HEK293 (cell line): ENCODE results near the gene CAV2.

Source experiments
- FEZF1 ChIP-seq: fragments of 450-650 bp; formaldehyde crosslinking; IDR thresholded peaks from 2 replicates; pipeline ENCODE4 v1.5.1; 2016; ENCODE audit warnings: missing biosample characterization, missing genetic modification characterization
- GFI1B ChIP-seq: fragments of 450-650 bp; formaldehyde crosslinking; IDR thresholded peaks from 2 replicates; pipeline ENCODE4 v1.5.1; 2016; ENCODE audit warnings: missing biosample characterization, missing genetic modification characterization
- GLI2 ChIP-seq: fragments of 450-650 bp; formaldehyde crosslinking; IDR thresholded peaks from 2 replicates; pipeline ENCODE4; 2017; ENCODE audit warnings: missing biosample characterization, missing genetic modification characterization, low read depth, borderline replicate concordance
- GLIS1 ChIP-seq: fragments of 450-650 bp; formaldehyde crosslinking; IDR thresholded peaks from 2 replicates; pipeline ENCODE4 v1.5.1; 2016; ENCODE audit warnings: missing biosample characterization, missing genetic modification characterization
- IKZF3 ChIP-seq: fragments of 450-650 bp; IDR thresholded peaks from 2 replicates; pipeline ENCODE4 v1.5.0; 2018; ENCODE audit warnings: missing biosample characterization, mild to moderate bottlenecking, missing genetic modification characterization, moderate library complexity
- PRDM1 ChIP-seq: fragments of 450-650 bp; formaldehyde crosslinking; IDR thresholded peaks from 2 replicates; pipeline ENCODE4; 2016; ENCODE audit warnings: missing biosample characterization, missing genetic modification characterization
- TRIM28 ChIP-seq: IDR thresholded peaks from 2 replicates; pipeline ENCODE4 v1.6.1; 2011; ENCODE audit warnings: low read length, control low read depth, borderline replicate concordance
- ZBTB17 ChIP-seq: fragments of 450-650 bp; formaldehyde crosslinking; IDR thresholded peaks from 2 replicates; pipeline ENCODE4 v1.5.1; 2016; ENCODE audit warnings: missing biosample characterization, missing genetic modification characterization
- ZBTB20 ChIP-seq: fragments of 450-650 bp; formaldehyde crosslinking; IDR thresholded peaks from 2 replicates; pipeline ENCODE4 v1.5.1; 2016; ENCODE audit warnings: missing biosample characterization, missing genetic modification characterization
- ZBTB8A ChIP-seq: fragments of 450-650 bp; formaldehyde crosslinking; IDR thresholded peaks from 2 replicates; pipeline ENCODE4 v1.5.1; 2016; ENCODE audit warnings: missing biosample characterization, missing genetic modification characterization
- ZEB2 ChIP-seq: fragments of 450-650 bp; formaldehyde crosslinking; IDR thresholded peaks from 2 replicates; pipeline ENCODE4 v1.5.1; 2016; ENCODE audit warnings: missing biosample characterization, missing genetic modification characterization
- ZNF138 ChIP-seq: fragments of 450-650 bp; formaldehyde crosslinking; IDR thresholded peaks from 2 replicates; pipeline ENCODE4 v1.5.1; 2016; ENCODE audit warnings: missing biosample characterization, missing genetic modification characterization, borderline replicate concordance
- ZNF19 ChIP-seq: fragments of 450-650 bp; formaldehyde crosslinking; IDR thresholded peaks from 2 replicates; pipeline ENCODE4; 2016; ENCODE audit warnings: missing biosample characterization, missing genetic modification characterization, low read depth
- ZNF302 ChIP-seq: fragments of 450-650 bp; formaldehyde crosslinking; IDR thresholded peaks from 2 replicates; pipeline ENCODE4 v1.5.1; 2016; ENCODE audit warnings: missing biosample characterization, missing genetic modification characterization, low read depth
- ZNF350 ChIP-seq: fragments of 450-650 bp; formaldehyde crosslinking; IDR thresholded peaks from 2 replicates; pipeline ENCODE4 v1.5.0; 2017; ENCODE audit warnings: missing biosample characterization, mild to moderate bottlenecking, missing genetic modification characterization
- ZNF37A ChIP-seq: fragments of 450-650 bp; IDR thresholded peaks from 2 replicates; pipeline ENCODE4 v1.5.1; 2018; ENCODE audit warnings: missing biosample characterization, missing genetic modification characterization
- ZNF548 ChIP-seq: fragments of 450-650 bp; formaldehyde crosslinking; IDR thresholded peaks from 2 replicates; pipeline ENCODE4 v1.5.1; 2016; ENCODE audit warnings: missing biosample characterization, missing genetic modification characterization
- ZNF596 ChIP-seq: fragments of 450-650 bp; IDR thresholded peaks from 2 replicates; pipeline ENCODE4 v1.5.0; 2018; ENCODE audit warnings: missing biosample characterization, mild to moderate bottlenecking, missing genetic modification characterization, moderate library complexity
- ZNF623 ChIP-seq: fragments of 450-650 bp; formaldehyde crosslinking; IDR thresholded peaks from 2 replicates; pipeline ENCODE4 v1.5.1; 2016; ENCODE audit warnings: missing biosample characterization, missing genetic modification characterization
- ZNF747 ChIP-seq: fragments of 450-650 bp; formaldehyde crosslinking; IDR thresholded peaks from 2 replicates; pipeline ENCODE4 v1.5.1; 2016; ENCODE audit warnings: missing biosample characterization, missing genetic modification characterization
- ZNF785 ChIP-seq: fragments of 450-650 bp; formaldehyde crosslinking; IDR thresholded peaks from 2 replicates; pipeline ENCODE4 v1.5.1; 2016; ENCODE audit warnings: missing biosample characterization, missing genetic modification characterization
- ZNF791 ChIP-seq: fragments of 450-650 bp; formaldehyde crosslinking; IDR thresholded peaks from 2 replicates; pipeline ENCODE4 v1.5.1; 2016; ENCODE audit warnings: missing biosample characterization, missing genetic modification characterization
- ZSCAN23 ChIP-seq: fragments of 450-650 bp; formaldehyde crosslinking; IDR thresholded peaks from 2 replicates; pipeline ENCODE4 v1.5.1; 2016; ENCODE audit warnings: missing biosample characterization, missing genetic modification characterization
- ZSCAN30 ChIP-seq: fragments of 450-650 bp; IDR thresholded peaks from 2 replicates; pipeline ENCODE4 v1.5.1; 2018; ENCODE audit warnings: missing biosample characterization, mild to moderate bottlenecking, missing genetic modification characterization, moderate library complexity
- TF ChIP-seq, protein P1 (sequence below): fragments of 450-650 bp; formaldehyde crosslinking; IDR thresholded peaks from 2 replicates; pipeline ENCODE4 v1.5.1; 2016; ENCODE audit warnings: missing biosample characterization, missing genetic modification characterization, borderline replicate concordance
- TF ChIP-seq, protein P2 (sequence below): fragments of 450-650 bp; formaldehyde crosslinking; IDR thresholded peaks from 2 replicates; pipeline ENCODE4 v1.5.1; 2016; ENCODE audit warnings: missing biosample characterization, missing genetic modification characterization
- TF ChIP-seq, protein P3 (sequence below): fragments of 450-650 bp; formaldehyde crosslinking; IDR thresholded peaks from 2 replicates; pipeline ENCODE4 v1.5.1; 2016; ENCODE audit warnings: missing biosample characterization, missing genetic modification characterization
- TF ChIP-seq, protein P4 (sequence below): fragments of 450-650 bp; formaldehyde crosslinking; IDR thresholded peaks from 2 replicates; pipeline ENCODE4 v1.5.1; 2016; ENCODE audit warnings: missing biosample characterization, missing genetic modification characterization
- TF ChIP-seq, protein P5 (sequence below): fragments of 450-650 bp; IDR thresholded peaks from 2 replicates; pipeline ENCODE4 v1.5.1; 2018; ENCODE audit warnings: missing biosample characterization, mild to moderate bottlenecking, missing genetic modification characterization

CAV2 gene

DNA sequence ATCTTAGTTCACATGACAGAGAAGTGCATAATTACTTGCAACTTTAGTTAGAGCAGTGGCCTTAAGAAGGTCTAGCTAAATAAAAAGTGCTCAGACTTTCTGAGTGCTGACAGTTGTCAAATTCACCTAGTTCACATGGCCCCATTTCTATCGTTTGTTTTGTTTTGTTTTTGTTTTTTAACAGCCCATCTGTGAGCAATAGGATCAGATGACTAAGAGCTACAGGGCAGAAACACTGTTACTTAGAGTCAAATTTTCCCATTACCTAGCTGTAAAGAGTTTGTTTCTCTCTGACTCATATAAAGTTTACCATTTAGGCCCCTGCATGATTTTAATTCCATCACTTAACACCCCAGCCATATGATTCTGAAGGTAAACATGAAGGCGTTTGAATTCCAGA lies 44.1 kb downstream of the CAV2 start (continued):
- TF ChIP-seq, protein P1, sequence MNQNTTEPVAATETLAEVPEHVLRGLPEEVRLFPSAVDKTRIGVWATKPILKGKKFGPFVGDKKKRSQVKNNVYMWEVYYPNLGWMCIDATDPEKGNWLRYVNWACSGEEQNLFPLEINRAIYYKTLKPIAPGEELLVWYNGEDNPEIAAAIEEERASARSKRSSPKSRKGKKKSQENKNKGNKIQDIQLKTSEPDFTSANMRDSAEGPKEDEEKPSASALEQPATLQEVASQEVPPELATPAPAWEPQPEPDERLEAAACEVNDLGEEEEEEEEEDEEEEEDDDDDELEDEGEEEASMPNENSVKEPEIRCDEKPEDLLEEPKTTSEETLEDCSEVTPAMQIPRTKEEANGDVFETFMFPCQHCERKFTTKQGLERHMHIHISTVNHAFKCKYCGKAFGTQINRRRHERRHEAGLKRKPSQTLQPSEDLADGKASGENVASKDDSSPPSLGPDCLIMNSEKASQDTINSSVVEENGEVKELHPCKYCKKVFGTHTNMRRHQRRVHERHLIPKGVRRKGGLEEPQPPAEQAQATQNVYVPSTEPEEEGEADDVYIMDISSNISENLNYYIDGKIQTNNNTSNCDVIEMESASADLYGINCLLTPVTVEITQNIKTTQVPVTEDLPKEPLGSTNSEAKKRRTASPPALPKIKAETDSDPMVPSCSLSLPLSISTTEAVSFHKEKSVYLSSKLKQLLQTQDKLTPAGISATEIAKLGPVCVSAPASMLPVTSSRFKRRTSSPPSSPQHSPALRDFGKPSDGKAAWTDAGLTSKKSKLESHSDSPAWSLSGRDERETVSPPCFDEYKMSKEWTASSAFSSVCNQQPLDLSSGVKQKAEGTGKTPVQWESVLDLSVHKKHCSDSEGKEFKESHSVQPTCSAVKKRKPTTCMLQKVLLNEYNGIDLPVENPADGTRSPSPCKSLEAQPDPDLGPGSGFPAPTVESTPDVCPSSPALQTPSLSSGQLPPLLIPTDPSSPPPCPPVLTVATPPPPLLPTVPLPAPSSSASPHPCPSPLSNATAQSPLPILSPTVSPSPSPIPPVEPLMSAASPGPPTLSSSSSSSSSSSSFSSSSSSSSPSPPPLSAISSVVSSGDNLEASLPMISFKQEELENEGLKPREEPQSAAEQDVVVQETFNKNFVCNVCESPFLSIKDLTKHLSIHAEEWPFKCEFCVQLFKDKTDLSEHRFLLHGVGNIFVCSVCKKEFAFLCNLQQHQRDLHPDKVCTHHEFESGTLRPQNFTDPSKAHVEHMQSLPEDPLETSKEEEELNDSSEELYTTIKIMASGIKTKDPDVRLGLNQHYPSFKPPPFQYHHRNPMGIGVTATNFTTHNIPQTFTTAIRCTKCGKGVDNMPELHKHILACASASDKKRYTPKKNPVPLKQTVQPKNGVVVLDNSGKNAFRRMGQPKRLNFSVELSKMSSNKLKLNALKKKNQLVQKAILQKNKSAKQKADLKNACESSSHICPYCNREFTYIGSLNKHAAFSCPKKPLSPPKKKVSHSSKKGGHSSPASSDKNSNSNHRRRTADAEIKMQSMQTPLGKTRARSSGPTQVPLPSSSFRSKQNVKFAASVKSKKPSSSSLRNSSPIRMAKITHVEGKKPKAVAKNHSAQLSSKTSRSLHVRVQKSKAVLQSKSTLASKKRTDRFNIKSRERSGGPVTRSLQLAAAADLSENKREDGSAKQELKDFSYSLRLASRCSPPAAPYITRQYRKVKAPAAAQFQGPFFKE (tag by site-specific recombination) = no peak
- TF ChIP-seq ZNF37A (no peak), ZNF623 (tag by site-specific recombination) (no peak), ZBTB17 (no peak), ZNF138 (tag by site-specific recombination) (no peak), ZSCAN23 (tag by site-specific recombination) (0 out of 2 replicates have a peak, but pooled peaks have one; percentile 52), ZBTB20 (no peak), ZNF548 (tag by site-specific recombination) (no peak), ZBTB8A (tag by site-specific recombination) (no peak), ZNF350 (tag by site-specific recombination) (no peak), ZSCAN30 (tag by site-specific recombination) (no peak), GLI2 (tag by site-specific recombination) (peak; percentile 30; the same call in 1 of the 2 replicates), FEZF1 (tag by site-specific recombination) (0 out of 2 replicates have a peak, but pooled peaks have one; percentile 25), ZNF785 (tag by site-specific recombination) (no peak), ZNF302 (tag by site-specific recombination) (no peak), IKZF3 (tag by site-specific recombination) (no peak), TRIM28 (no peak), ZNF791 (tag by site-specific recombination) (no peak), ZNF19 (tag by site-specific recombination) (no peak), PRDM1 (peak; percentile 64), ZNF596 (tag by site-specific recombination) (no peak), ZEB2 (tag by site-specific recombination) (no peak), ZNF747 (no peak), GLIS1 (no peak), GFI1B (no peak)
- TF ChIP-seq, protein P2, sequence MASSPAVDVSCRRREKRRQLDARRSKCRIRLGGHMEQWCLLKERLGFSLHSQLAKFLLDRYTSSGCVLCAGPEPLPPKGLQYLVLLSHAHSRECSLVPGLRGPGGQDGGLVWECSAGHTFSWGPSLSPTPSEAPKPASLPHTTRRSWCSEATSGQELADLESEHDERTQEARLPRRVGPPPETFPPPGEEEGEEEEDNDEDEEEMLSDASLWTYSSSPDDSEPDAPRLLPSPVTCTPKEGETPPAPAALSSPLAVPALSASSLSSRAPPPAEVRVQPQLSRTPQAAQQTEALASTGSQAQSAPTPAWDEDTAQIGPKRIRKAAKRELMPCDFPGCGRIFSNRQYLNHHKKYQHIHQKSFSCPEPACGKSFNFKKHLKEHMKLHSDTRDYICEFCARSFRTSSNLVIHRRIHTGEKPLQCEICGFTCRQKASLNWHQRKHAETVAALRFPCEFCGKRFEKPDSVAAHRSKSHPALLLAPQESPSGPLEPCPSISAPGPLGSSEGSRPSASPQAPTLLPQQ (tag by site-specific recombination) = 0 out of 2 replicates have a peak, but pooled peaks have one; percentile 29
- TF ChIP-seq, protein P3, sequence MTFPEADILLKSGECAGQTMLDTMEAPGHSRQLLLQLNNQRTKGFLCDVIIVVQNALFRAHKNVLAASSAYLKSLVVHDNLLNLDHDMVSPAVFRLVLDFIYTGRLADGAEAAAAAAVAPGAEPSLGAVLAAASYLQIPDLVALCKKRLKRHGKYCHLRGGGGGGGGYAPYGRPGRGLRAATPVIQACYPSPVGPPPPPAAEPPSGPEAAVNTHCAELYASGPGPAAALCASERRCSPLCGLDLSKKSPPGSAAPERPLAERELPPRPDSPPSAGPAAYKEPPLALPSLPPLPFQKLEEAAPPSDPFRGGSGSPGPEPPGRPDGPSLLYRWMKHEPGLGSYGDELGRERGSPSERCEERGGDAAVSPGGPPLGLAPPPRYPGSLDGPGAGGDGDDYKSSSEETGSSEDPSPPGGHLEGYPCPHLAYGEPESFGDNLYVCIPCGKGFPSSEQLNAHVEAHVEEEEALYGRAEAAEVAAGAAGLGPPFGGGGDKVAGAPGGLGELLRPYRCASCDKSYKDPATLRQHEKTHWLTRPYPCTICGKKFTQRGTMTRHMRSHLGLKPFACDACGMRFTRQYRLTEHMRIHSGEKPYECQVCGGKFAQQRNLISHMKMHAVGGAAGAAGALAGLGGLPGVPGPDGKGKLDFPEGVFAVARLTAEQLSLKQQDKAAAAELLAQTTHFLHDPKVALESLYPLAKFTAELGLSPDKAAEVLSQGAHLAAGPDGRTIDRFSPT (tag by site-specific recombination) = 0 out of 2 replicates have a peak, but pooled peaks have one; percentile 18
- TF ChIP-seq, protein P4, sequence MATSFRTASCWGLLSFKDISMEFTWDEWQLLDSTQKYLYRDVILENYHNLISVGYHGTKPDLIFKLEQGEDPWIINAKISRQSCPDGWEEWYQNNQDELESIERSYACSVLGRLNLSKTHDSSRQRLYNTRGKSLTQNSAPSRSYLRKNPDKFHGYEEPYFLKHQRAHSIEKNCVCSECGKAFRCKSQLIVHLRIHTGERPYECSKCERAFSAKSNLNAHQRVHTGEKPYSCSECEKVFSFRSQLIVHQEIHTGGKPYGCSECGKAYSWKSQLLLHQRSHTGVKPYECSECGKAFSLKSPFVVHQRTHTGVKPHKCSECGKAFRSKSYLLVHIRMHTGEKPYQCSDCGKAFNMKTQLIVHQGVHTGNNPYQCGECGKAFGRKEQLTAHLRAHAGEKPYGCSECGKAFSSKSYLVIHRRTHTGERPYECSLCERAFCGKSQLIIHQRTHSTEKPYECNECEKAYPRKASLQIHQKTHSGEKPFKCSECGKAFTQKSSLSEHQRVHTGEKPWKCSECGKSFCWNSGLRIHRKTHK (tag by site-specific recombination) = no peak
- TF ChIP-seq, protein P5, sequence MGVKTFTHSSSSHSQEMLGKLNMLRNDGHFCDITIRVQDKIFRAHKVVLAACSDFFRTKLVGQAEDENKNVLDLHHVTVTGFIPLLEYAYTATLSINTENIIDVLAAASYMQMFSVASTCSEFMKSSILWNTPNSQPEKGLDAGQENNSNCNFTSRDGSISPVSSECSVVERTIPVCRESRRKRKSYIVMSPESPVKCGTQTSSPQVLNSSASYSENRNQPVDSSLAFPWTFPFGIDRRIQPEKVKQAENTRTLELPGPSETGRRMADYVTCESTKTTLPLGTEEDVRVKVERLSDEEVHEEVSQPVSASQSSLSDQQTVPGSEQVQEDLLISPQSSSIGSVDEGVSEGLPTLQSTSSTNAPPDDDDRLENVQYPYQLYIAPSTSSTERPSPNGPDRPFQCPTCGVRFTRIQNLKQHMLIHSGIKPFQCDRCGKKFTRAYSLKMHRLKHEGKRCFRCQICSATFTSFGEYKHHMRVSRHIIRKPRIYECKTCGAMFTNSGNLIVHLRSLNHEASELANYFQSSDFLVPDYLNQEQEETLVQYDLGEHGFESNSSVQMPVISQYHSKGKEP (tag by site-specific recombination) = no peak
